A673 (cell line): Measurements from ENCODE around the gene ERMAP. TPM values are rescaled to one million over a fixed set of nuclear protein-coding genes. Genes with fewer than 3 reads are reported as not detected.

ENCODE experiments used
- BruUV-seq: library from RNA; stranded (reverse); fragments of 400-500 nt; replicated peaks from 2 replicates; lab custom pipeline; 2021; lab: Mats Ljungman, UMichigan
- CTCF ChIA-PET: fragments of 300-600 bp; sonication (Branson Sonifier 250); formaldehyde crosslinking; loops from one replicate; lab custom pipeline; 2022; ENCODE audit warnings: antibody characterized with exemption; lab: Charles Lee
- POLR2A ChIA-PET: fragments of 300-600 bp; sonication (Branson Sonifier 250); formaldehyde crosslinking; loops from one replicate; lab custom pipeline; 2022; ENCODE audit warnings: antibody characterized with exemption; ENCODE audit not compliant: low non-redundant PET; lab: Charles Lee
- DNase-seq: peaks from one replicate; pipeline ENCODE4 v3.0.0-alpha.2; 2015; ENCODE audit warnings: low spot score
- H3K27ac ChIP-seq: fragments of 200-600 bp; sonication (generic); 2 replicates; pipeline ENCODE4 v1.5.1; 2016; ENCODE audit warnings: mixed run types, low read depth, mild to moderate bottlenecking, mixed read lengths, antibody characterized with exemption, low read length; ENCODE audit not compliant: poor library complexity, severe bottlenecking
- H3K27me3 ChIP-seq: fragments of 200-600 bp; sonication (generic); replicated peaks from 2 replicates; pipeline ENCODE4 v1.6.1; 2017; ENCODE audit warnings: mixed run types, low read depth, mild to moderate bottlenecking, mixed read lengths, antibody characterized with exemption, low read length; ENCODE audit not compliant: insufficient read depth, poor library complexity
- H3K36me3 ChIP-seq: fragments of 200-600 bp; sonication (generic); 2 replicates; pipeline ENCODE4 v1.6.1; 2016; ENCODE audit warnings: mixed run types, mild to moderate bottlenecking, mixed read lengths, antibody characterized with exemption, low read length; ENCODE audit not compliant: insufficient read depth, poor library complexity, severe bottlenecking
- H3K4me1 ChIP-seq: fragments of 200-600 bp; sonication (generic); 2 replicates; pipeline ENCODE4 v1.6.1; 2017; ENCODE audit warnings: mixed run types, mild to moderate bottlenecking, mixed read lengths, antibody characterized with exemption, low read length; ENCODE audit not compliant: insufficient read depth, poor library complexity, severe bottlenecking
- H3K4me3 ChIP-seq: fragments of 200-600 bp; sonication (generic); 2 replicates; pipeline ENCODE4 v1.5.1; 2016; ENCODE audit warnings: low read depth, mixed run types, mild to moderate bottlenecking, mixed read lengths, low read length; ENCODE audit not compliant: poor library complexity, severe bottlenecking
- H3K9me3 ChIP-seq: fragments of 200-600 bp; sonication (generic); 2 replicates; pipeline ENCODE4 v1.6.1; 2016; ENCODE audit warnings: mixed run types, low read depth, mild to moderate bottlenecking, mixed read lengths, antibody characterized with exemption, low read length; ENCODE audit not compliant: poor library complexity, severe bottlenecking
- CTCF ChIP-seq: fragments of 300-800, 200-600 bp; sonication (generic); conservative IDR thresholded peaks from 2 replicates; pipeline ENCODE4 v1.5.1; 2017; ENCODE audit warnings: low read depth, mild to moderate bottlenecking, antibody characterized with exemption, low read length, moderate library complexity, mixed read lengths
- EZH2 ChIP-seq: fragments of 200-600 bp; sonication (generic); IDR thresholded peaks from 2 replicates; pipeline ENCODE4 v1.6.1; 2017; ENCODE audit warnings: borderline replicate concordance, low read depth, mild to moderate bottlenecking, mixed read lengths, antibody characterized with exemption, low read length; ENCODE audit not compliant: poor library complexity, severe bottlenecking
- intact Hi-C: fragments of 100-400 bp; cut with micrococcal nuclease; formaldehyde crosslinking; loops from one replicate; pipeline ENCODE4 v1.10.0; 2022; ENCODE audit not compliant: unreplicated experiment
- total RNA-seq: library from RNA; stranded (reverse); gene quantifications from 2 replicates; pipeline ENCODE4 v1.2.3, GENCODE V29; 2021

ERMAP gene
- total RNA-seq, 1 experiment from 2014 or later = 3.0 TPM

- TF ChIP-seq EZH2 = no peak
- TF ChIP-seq CTCF = no peak
- BruUV-seq = no TSS peak
- intact Hi-C loops = no loop called here
- ChIA-PET POLR2A (no interaction called here), CTCF (no interaction called here)
- Histone ChIP-seq H3K27me3 (no peaks in the 10 kb centered on the region), H3K27ac (no peak overlapping the region), H3K4me1 (peaks cover 30% of the 10 kb centered on the region), H3K4me3 (no peak overlapping the region), H3K36me3 (no peaks in the 10 kb centered on the region), H3K9me3 (no peaks in the 10 kb centered on the region)
- DNase-seq = no peak
Observed at GRCh38 chr1:42824481-42825035, 7.6 kb downstream of the ERMAP start.

- Histone ChIP-seq H3K9me3 (no peaks in the 10 kb centered on the region), H3K27ac (no peak overlapping the region), H3K4me3 (no peak overlapping the region), H3K4me1 (peaks cover 29% of the 10 kb centered on the region), H3K36me3 (no peaks in the 10 kb centered on the region), H3K27me3 (no peaks in the 10 kb centered on the region)
- TF ChIP-seq CTCF (no peak), EZH2 (no peak)
- ChIA-PET POLR2A (no interaction called here), CTCF (no interaction called here)
- DNase-seq = no peak
- intact Hi-C loops = no loop called here
- BruUV-seq = no TSS peak
Observed at GRCh38 chr1:42825036-42825851, 8.3 kb downstream of the ERMAP start.

GRCh38 chr1:42830631-42831030, 13.7 kb downstream of the ERMAP start:
- Histone ChIP-seq H3K4me1 (no peaks in the 10 kb centered on the region), H3K27ac (no peak overlapping the region), H3K4me3 (no peak overlapping the region), H3K9me3 (no peaks in the 10 kb centered on the region), H3K36me3 (no peaks in the 10 kb centered on the region), H3K27me3 (no peaks in the 10 kb centered on the region)
- BruUV-seq = no TSS peak
- POLR2A ChIA-PET = no interaction called here
- intact Hi-C loops = no loop called here
- CTCF ChIA-PET = no interaction called here
- TF ChIP-seq EZH2 (no peak), CTCF (no peak)
- DNase-seq = no peak
